Suprapubic skin (tissue), 4 donors: ENCODE results near the gene COL18A1. TPM values are rescaled to one million over a fixed set of nuclear protein-coding genes. Genes with fewer than 3 reads are reported as not detected.

Experiments
- DNase-seq, 2 donors: peaks; one replicate each; pipeline ENCODE4 v3.0.0-alpha.2; 2019; ENCODE audit warnings: low spot score in 2 of 2
- H3K27ac ChIP-seq: fragments of 200-600 bp; sonication (generic); one replicate; pipeline ENCODE4 v1.5.1; 2019
- H3K27me3 ChIP-seq: fragments of 200-600 bp; sonication (generic); one replicate; pipeline ENCODE4 v1.5.1; 2019
- H3K36me3 ChIP-seq: fragments of 200-600 bp; sonication (generic); one replicate; pipeline ENCODE4 v1.5.1; 2019
- H3K4me1 ChIP-seq: fragments of 200-600 bp; sonication (generic); one replicate; pipeline ENCODE4 v1.5.1; 2019
- H3K4me3 ChIP-seq: fragments of 200-600 bp; sonication (generic); one replicate; pipeline ENCODE4 v1.5.1; 2019; ENCODE audit warnings: mild to moderate bottlenecking
- H3K9me3 ChIP-seq: fragments of 200-600 bp; sonication (generic); one replicate; pipeline ENCODE4 v1.5.1; 2019
- EP300 ChIP-seq: sonication (generic); formaldehyde crosslinking; IDR thresholded peaks from one replicate; pipeline ENCODE4 v1.6.1; 2017; ENCODE audit warnings: antibody characterized with exemption
- POLR2A ChIP-seq, 2 donors: fragments of 450-650 bp; IDR thresholded peaks; one replicate each; pipeline ENCODE4 v1.6.1; 2017; ENCODE audit warnings: antibody characterized with exemption in 2 of 2, mild to moderate bottlenecking in 2 of 2, moderate library complexity in 2 of 2
- POLR2AphosphoS5 ChIP-seq, 3 donors: sonication (generic); formaldehyde crosslinking; IDR thresholded peaks; one replicate each; pipeline ENCODE4 v1.6.1; 2017; ENCODE audit warnings: antibody characterized with exemption in 3 of 3
- WGBS: methylation state at CpG from one replicate; pipeline ENCODE4 v1.1.5; 2018; 5-methylcytosine and 5-hydroxymethylcytosine counted together
- total RNA-seq, 4 donors: library from RNA; depleted of rRNA; stranded (reverse); fragments of >200 nt; gene quantifications; one replicate each; pipeline ENCODE4 v1.1.0, GENCODE V29; 2016
- TF ChIP-seq, protein P1 (sequence below), 2 donors: fragments of 200-600 bp in 1 of 2; fragments of 450-650 bp in 1 of 2; sonication (generic) in 1 of 2; IDR thresholded peaks; one replicate each; pipeline ENCODE4 v1.5.1; 2016 to 2019; ENCODE audit warnings: antibody characterized with exemption in 2 of 2, mild to moderate bottlenecking in 1 of 2, moderate library complexity in 1 of 2

Gene COL18A1
- total RNA-seq, 4 donors from 2014 or later: 71.9 to 157 (median 101) TPM

DNA sequence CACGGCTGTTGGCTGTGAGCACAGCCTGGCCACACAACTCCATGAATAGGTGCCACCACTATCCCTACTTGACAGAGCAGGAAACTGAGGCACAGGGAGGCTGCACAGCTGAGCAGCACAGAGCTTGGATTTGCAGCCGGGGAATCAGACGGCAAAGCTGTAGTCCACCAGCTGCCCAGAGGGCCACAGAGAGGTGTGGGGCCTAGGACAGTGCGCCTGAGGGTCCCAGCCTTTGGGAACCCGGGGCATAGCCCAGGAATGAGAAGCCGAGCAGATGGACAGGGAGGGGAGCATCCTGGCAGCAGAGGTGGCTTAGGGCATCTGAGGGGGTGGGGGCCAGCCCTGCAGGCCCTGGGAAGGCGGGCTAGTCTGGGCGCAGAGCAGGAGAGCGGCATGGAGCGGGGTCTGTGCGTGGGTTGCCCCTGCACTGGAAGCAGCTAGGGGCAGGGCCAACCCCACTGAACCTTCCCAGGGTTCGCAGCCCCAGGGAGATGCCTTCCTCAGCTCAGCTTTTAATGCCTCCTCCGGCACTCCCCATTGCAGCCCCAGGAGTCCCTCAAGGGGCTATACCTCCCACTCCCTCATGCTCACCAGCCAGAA lies 46.2 kb upstream of the COL18A1 start:
- no peak for TF ChIP-seq EP300
- TF ChIP-seq POLR2AphosphoS5 (IDR thresholded peaks at IDR 0.05): no peak
- TF ChIP-seq, protein P1, sequence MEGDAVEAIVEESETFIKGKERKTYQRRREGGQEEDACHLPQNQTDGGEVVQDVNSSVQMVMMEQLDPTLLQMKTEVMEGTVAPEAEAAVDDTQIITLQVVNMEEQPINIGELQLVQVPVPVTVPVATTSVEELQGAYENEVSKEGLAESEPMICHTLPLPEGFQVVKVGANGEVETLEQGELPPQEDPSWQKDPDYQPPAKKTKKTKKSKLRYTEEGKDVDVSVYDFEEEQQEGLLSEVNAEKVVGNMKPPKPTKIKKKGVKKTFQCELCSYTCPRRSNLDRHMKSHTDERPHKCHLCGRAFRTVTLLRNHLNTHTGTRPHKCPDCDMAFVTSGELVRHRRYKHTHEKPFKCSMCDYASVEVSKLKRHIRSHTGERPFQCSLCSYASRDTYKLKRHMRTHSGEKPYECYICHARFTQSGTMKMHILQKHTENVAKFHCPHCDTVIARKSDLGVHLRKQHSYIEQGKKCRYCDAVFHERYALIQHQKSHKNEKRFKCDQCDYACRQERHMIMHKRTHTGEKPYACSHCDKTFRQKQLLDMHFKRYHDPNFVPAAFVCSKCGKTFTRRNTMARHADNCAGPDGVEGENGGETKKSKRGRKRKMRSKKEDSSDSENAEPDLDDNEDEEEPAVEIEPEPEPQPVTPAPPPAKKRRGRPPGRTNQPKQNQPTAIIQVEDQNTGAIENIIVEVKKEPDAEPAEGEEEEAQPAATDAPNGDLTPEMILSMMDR (IDR thresholded peaks at IDR 0.05): no peak
- no peak for TF ChIP-seq POLR2A (IDR thresholded peaks at IDR 0.05)
- no peak for DNase-seq
- WGBS: 86% methylated on average over 12 of the region's 13 CpGs
- H3K4me3 ChIP-seq: no peak overlapping the region
- peaks cover 25% of the 10 kb centered on the region for H3K4me1 ChIP-seq
- H3K36me3 ChIP-seq: no peaks in the 10 kb centered on the region
- H3K27me3 ChIP-seq: no peaks in the 10 kb centered on the region
- H3K27ac ChIP-seq: no peak overlapping the region
- no peaks in the 10 kb centered on the region for H3K9me3 ChIP-seq

DNA sequence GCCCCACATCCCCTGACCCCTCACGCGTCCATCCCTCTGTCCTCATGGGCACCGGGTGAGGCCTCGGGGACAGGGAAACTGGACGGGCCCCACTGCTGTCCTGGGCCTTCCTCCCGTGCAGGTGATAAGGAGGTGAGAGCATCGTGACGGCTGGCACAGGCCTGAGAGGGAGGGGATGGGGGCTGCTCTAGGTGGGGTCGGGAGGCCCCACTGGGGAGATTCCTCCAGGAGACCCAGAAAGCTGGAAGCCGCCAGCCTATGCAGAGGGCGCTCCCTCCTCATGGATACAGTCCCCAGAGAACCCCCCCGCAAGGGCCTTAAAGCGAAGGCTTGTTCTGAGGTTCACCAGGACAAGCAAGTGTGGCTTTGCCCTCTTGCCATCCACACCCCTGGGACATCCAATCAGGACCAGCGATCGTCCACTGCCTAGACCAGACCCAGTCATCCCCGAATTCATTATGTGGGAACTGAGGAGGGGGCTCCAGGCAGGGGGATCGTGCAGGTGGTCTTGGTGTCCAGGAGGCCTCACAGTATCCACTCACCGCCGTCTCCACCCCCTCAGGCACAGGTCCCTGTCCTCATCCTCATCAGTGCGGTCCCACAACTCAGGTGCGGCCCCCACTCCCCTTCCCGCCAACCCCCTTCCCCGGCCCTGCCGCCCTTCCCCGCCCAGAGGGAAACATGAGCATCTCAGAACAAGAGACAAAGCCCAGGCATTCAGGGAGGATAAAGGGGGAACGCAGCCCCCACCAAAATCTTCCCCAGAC lies 45.3 kb upstream of the COL18A1 start:
- no peak overlapping the region for H3K4me3 ChIP-seq
- no peaks in the 10 kb centered on the region for H3K9me3 ChIP-seq
- H3K27ac ChIP-seq: no peak overlapping the region
- TF ChIP-seq, protein P1 (IDR thresholded peaks at IDR 0.05): no peak
- no peak for TF ChIP-seq EP300
- no peak for TF ChIP-seq POLR2AphosphoS5 (IDR thresholded peaks at IDR 0.05)
- TF ChIP-seq POLR2A (IDR thresholded peaks at IDR 0.05): no peak
- no peaks in the 10 kb centered on the region for H3K36me3 ChIP-seq
- DNase-seq: no peak
- no peaks in the 10 kb centered on the region for H3K27me3 ChIP-seq
- 82% methylated on average over 22 of the region's 26 CpGs for WGBS
- H3K4me1 ChIP-seq: peaks cover 32% of the 10 kb centered on the region

DNA sequence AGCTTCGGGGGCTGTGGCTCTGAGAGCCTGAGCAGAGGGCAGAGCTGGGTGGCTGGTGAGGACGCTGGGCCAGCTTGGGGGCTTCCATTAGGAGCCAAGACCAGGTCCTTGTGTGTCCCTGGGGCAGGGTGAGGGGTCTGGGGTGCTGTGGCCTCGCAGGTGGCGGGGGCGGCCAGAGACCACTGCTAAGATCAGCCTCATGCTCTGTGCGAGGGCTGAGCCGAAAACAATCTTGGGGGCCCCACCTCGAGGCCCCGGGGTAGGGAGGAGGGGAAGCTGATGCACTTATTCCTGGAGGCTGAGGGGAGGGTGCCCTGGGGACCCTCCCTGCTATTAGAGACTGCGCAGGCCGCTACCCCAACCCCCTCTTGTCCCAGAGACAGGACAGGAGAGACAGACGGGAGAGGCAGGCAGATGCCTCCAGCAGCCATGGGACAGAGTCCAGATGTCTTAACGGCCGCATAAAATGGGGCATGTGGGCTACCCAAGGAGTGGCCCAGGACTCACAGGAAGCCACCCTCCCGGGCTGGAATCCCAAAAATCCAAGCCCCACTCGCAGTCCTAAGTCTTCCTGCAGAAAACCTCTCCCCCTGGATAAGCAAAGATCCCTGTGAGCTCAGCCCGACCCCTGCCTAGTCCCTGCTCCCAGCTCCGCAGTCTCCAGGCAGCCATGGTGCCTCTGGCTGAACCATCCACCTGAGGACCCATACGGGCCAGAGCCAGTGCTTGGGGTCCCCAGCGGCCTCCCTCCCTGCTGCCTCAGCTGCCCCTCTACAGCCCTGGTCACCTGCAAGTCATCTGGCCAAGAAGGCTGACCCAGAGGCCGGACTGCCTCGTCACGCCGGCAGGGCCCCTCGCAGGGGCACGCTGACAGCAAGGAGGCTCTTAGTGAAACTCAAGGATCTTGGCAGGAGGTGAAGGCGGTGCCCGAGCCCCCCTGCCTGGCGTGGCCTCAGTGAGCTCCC lies 43.6 kb upstream of the COL18A1 start:
- TF ChIP-seq POLR2AphosphoS5 (IDR thresholded peaks at IDR 0.05) (no peak), EP300 (no peak), POLR2A (IDR thresholded peaks at IDR 0.05) (no peak)
- TF ChIP-seq, protein P1 (IDR thresholded peaks at IDR 0.05): no peak
- DNase-seq: no peak
- H3K27ac ChIP-seq: no peak overlapping the region
- H3K4me3 ChIP-seq: no peak overlapping the region
- no peaks in the 10 kb centered on the region for H3K27me3 ChIP-seq
- WGBS: 89% methylated on average over 13 of the region's 29 CpGs
- H3K4me1 ChIP-seq: peaks cover 40% of the 10 kb centered on the region
- no peaks in the 10 kb centered on the region for H3K36me3 ChIP-seq
- H3K9me3 ChIP-seq: no peaks in the 10 kb centered on the region

DNA sequence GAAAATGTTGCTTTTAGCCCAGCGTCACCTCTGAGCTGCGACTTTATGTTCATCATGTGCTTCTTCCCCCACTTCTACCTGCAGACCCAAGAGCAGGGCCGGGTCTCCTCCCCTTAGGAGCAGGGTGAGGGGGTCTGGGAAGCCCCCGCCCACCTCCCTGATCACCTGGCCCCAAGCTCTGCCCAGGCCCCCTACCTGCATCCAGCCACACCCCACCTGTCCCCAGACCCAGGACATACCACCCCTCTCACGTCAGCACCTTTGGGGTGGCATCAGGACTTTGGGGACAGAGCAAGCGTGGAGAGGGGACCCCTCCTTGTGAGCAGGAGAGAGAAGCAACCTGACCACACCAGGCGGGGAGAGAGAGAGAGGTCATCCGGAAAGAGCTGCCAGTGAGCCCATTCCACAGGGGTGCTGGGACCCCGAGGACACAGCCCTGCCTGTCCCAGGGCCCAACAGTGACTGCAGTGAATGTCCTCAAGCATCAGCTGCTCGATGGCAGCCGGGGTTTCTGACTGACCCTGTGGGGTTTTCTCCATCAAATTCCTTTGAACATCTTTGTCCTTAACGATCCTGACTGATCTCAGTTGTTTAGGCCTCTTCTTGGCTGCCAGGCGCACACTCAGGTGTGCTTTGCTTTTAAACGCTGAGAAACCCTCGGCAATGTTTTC lies 42.8 kb upstream of the COL18A1 start:
- no peak overlapping the region for H3K4me3 ChIP-seq
- no peaks in the 10 kb centered on the region for H3K36me3 ChIP-seq
- no peaks in the 10 kb centered on the region for H3K27me3 ChIP-seq
- H3K4me1 ChIP-seq: peaks cover 36% of the 10 kb centered on the region
- TF ChIP-seq POLR2AphosphoS5 (IDR thresholded peaks at IDR 0.05) (no peak), POLR2A (IDR thresholded peaks at IDR 0.05) (no peak), EP300 (no peak)
- TF ChIP-seq, protein P1 (IDR thresholded peaks at IDR 0.05): no peak
- no peaks in the 10 kb centered on the region for H3K9me3 ChIP-seq
- H3K27ac ChIP-seq: no peak overlapping the region
- DNase-seq: no peak
- WGBS: 96% methylated on average over 9 of the region's 15 CpGs
